Activated naive CD8-positive, alpha-beta T cell treated with anti-CD3 and anti-CD28 coated beads, Interleukin-2, amount 10 ng/mL, durations not matched to agents 7 days and 5 days (primary cell): ENCODE measurements around the gene ZBTB1. TPM values are rescaled to one million over a fixed set of nuclear protein-coding genes. Genes with fewer than 3 reads are reported as not detected.

Experiments used
- ATAC-seq: fragments of 150-1000 bp; cut with Tn5 transposase; one replicate; pipeline ENCODE4 v1.10.0; 2021; ENCODE audit warnings: low read depth, moderate library complexity
- POLR2A ChIA-PET: fragments of 350-600 bp; sonication (Branson Sonifier 250); formaldehyde crosslinking; loops from one replicate; lab custom pipeline; 2021; ENCODE audit warnings: antibody characterized with exemption; lab: Charles Lee
- DNase-seq: peaks from one replicate; pipeline ENCODE4 v3.0.0; 2021
- H3K27ac Mint-ChIP-seq: one replicate; pipeline ENCODE4 v1.8.0; 2022; ENCODE audit warnings: mild to moderate bottlenecking, mixed read lengths
- H3K27me3 Mint-ChIP-seq: one replicate; pipeline ENCODE4 v1.8.0; 2022; ENCODE audit warnings: mild to moderate bottlenecking, moderate library complexity, mixed read lengths
- H3K36me3 Mint-ChIP-seq: one replicate; pipeline ENCODE4 v1.8.0; 2021; ENCODE audit warnings: mild to moderate bottlenecking, mixed read lengths
- H3K4me1 Mint-ChIP-seq: one replicate; pipeline ENCODE4 v1.8.0; 2021; ENCODE audit warnings: mixed read lengths
- H3K4me3 Mint-ChIP-seq: one replicate; pipeline ENCODE4 v1.8.0; 2022; ENCODE audit warnings: mild to moderate bottlenecking, moderate library complexity, mixed read lengths
- H3K9me3 Mint-ChIP-seq: one replicate; pipeline ENCODE4 v1.8.0; 2021; ENCODE audit warnings: mixed read lengths
- total RNA-seq, 2 experiments: library from RNA; stranded (reverse); gene quantifications; one replicate each; pipeline ENCODE4 v1.2.3, GENCODE V29; 2021

The ZBTB1 gene
- total RNA-seq, 2 experiments from 2014 or later, result 84.1 to 86.7 TPM

GRCh38 chr14:64474698-64475097 is 29.9 kb upstream of the ZBTB1 start:
- DNase-seq (no peak), ATAC-seq (no peak)
- POLR2A ChIA-PET, result interaction anchor here (0.7 kb wide), 2 partner anchors 9 to 248 kb away, joined by 3 to 5 read pairs; partner anchors contain the start of gene AKAP5
- Mint-ChIP-seq H3K4me1 (peaks cover 2% of the 10 kb centered on the region), H3K36me3 (peaks cover 3% of the 10 kb centered on the region), H3K4me3 (no peak overlapping the region), H3K27ac (no peak overlapping the region), H3K27me3 (no peaks in the 10 kb centered on the region), H3K9me3 (no peaks in the 10 kb centered on the region)

GRCh38 chr14:64475585-64476273 is 28.8 kb upstream of the ZBTB1 start:
- ATAC-seq, result no peak
- Mint-ChIP-seq H3K36me3 (peaks cover 4% of the 10 kb centered on the region), H3K4me3 (no peak overlapping the region), H3K27me3 (no peaks in the 10 kb centered on the region), H3K4me1 (peaks cover 2% of the 10 kb centered on the region), H3K9me3 (no peaks in the 10 kb centered on the region), H3K27ac (no peak overlapping the region)
- POLR2A ChIA-PET, result interaction anchor here (0.7 kb wide), 1 partner anchor 10 kb away, joined by 3 read pairs; the partner anchor contains the start of gene AKAP5
- no peak for DNase-seq

DNA sequence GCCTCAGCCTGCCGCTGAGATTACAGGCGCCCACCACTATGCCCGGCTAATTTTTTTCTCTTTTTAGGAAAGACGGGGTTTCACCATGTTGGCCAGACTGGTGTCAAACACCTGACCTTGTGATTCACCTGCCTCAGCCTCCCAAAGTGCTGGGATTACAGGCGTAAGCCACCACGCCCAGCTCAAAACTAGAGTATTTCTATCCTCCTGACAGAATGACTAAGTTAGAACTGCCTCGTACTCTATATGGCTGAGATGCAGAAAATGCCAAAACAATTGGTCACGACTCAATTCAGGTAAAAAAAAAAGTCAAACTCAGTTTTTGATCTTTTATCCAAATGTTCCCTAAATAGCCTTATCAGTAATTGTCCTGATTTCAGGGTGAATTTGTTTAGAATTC is 28.1 kb upstream of the ZBTB1 start:
- Mint-ChIP-seq H3K36me3 (peaks cover 4% of the 10 kb centered on the region), H3K27ac (no peak overlapping the region), H3K27me3 (no peaks in the 10 kb centered on the region), H3K4me3 (no peak overlapping the region), H3K9me3 (no peaks in the 10 kb centered on the region), H3K4me1 (peaks cover 2% of the 10 kb centered on the region)
- DNase-seq (no peak), ATAC-seq (no peak)
- POLR2A ChIA-PET, result no interaction called here

GRCh38 chr14:64478634-64479250 is 25.8 kb upstream of the ZBTB1 start:
- DNase-seq (no peak), ATAC-seq (no peak)
- POLR2A ChIA-PET, result interaction anchor here (1.2 kb wide), 1 partner anchor 135 kb away, joined by 4 read pairs; no protein-coding TSS in a partner anchor
- Mint-ChIP-seq H3K27me3 (no peaks in the 10 kb centered on the region), H3K36me3 (peaks cover 4% of the 10 kb centered on the region), H3K27ac (no peak overlapping the region), H3K4me3 (no peak overlapping the region), H3K4me1 (peaks cover 2% of the 10 kb centered on the region), H3K9me3 (no peaks in the 10 kb centered on the region)

DNA sequence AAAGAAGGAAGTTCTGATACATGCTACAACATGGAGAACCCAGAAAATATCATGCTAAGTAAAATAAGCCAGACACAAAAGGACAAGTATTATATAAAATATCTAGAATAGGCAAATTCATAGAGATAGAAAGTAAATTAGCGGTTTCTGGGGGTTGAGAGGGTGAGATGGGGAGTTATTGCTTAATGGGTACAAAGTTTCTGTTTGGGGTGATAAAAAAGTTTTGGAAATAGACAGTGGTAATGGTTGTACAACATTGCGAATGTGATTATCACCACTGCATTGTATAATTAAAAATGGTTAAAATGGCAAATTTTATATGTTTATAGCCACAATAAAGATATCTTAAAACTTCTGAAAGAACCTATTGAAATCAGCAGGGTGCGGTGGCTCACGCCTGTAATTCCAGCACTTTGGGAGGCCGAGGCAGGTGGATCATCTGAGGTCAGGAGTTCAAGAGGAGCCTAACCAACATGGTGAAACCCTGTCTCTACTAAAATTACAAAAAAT is 15.9 kb upstream of the ZBTB1 start:
- Mint-ChIP-seq H3K36me3 (peaks cover 33% of the 10 kb centered on the region), H3K27ac (no peak overlapping the region), H3K9me3 (no peaks in the 10 kb centered on the region), H3K4me3 (no peak overlapping the region), H3K27me3 (no peaks in the 10 kb centered on the region), H3K4me1 (peaks cover 19% of the 10 kb centered on the region)
- no peak for ATAC-seq
- POLR2A ChIA-PET, result interaction anchor here (0.6 to 1.0 kb wide), 2 partner anchors 12 to 23 kb away, joined by 3 to 4 read pairs; no protein-coding TSS in a partner anchor
- no peak for DNase-seq

DNA sequence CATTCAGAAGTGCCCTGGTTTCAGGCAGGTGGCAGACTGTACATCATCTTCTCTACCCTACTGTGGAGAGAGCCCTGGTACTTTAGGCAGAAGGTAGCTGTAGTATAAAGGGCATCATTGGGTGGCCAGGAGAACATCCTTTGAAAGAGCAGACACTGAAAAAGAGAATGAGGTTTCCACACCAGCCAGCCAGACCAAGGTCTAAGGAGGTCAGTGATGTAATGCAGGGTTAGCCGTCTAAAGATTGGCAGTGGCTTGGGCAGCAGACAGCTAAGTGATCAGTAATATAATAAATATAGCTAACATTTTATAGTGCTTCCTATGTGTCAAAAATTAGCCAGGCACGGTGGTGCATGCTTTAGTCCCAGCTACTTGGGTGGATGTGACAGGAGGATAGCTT is 12.9 kb upstream of the ZBTB1 start:
- POLR2A ChIA-PET, result no interaction called here
- Mint-ChIP-seq H3K9me3 (no peaks in the 10 kb centered on the region), H3K36me3 (peaks cover 32% of the 10 kb centered on the region), H3K27me3 (no peaks in the 10 kb centered on the region), H3K4me3 (no peak overlapping the region), H3K4me1 (peaks cover 25% of the 10 kb centered on the region), H3K27ac (peak overlapping the region; percentile 40)
- ATAC-seq (no peak), DNase-seq (no peak)

DNA sequence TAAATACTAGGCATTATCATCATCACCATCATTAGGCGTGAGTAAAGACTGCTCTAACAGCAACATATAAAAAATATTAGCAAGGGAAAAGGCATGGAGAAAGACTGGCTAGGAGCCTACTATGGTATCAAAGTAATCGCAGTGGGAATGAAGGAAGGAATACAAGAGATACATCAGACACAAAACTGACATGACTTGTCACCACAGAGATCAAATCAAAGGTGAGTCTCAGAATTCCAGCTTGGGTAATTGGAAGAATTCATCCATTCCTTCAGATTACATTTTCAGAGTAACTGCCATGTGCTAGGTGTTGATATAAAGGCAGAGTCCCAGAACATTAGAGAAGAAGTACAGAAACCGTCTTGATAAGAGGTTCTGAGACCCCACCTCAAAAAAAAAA is 11.1 kb upstream of the ZBTB1 start:
- Mint-ChIP-seq H3K27me3 (no peaks in the 10 kb centered on the region), H3K9me3 (no peaks in the 10 kb centered on the region), H3K4me3 (no peak overlapping the region), H3K27ac (no peak overlapping the region), H3K4me1 (peaks cover 33% of the 10 kb centered on the region), H3K36me3 (peaks cover 32% of the 10 kb centered on the region)
- ATAC-seq (no peak), DNase-seq (no peak)
- POLR2A ChIA-PET, result no interaction called here

GRCh38 chr14:64495252-64495651 is 9.3 kb upstream of the ZBTB1 start:
- peaks cover 33% of the 10 kb centered on the region for H3K36me3 Mint-ChIP-seq
- ATAC-seq (no peak), DNase-seq (no peak)
- H3K9me3 Mint-ChIP-seq, result no peaks in the 10 kb centered on the region
- peaks cover 41% of the 10 kb centered on the region for H3K4me1 Mint-ChIP-seq
- no peak overlapping the region for H3K4me3 Mint-ChIP-seq
- POLR2A ChIA-PET, result interaction anchor here (1.8 kb wide), 1 partner anchor 108 kb away, joined by 8 read pairs; the partner anchor contains the start of gene MTHFD1
- no peak overlapping the region for H3K27ac Mint-ChIP-seq
- no peaks in the 10 kb centered on the region for H3K27me3 Mint-ChIP-seq

GRCh38 chr14:64496764-64497163 is 7.8 kb upstream of the ZBTB1 start:
- no peak for DNase-seq
- peaks cover 37% of the 10 kb centered on the region for H3K4me1 Mint-ChIP-seq
- H3K27ac Mint-ChIP-seq, result no peak overlapping the region
- H3K27me3 Mint-ChIP-seq, result no peaks in the 10 kb centered on the region
- ATAC-seq, result no peak
- POLR2A ChIA-PET, result interaction anchor here (1.5 to 1.8 kb wide), 2 partner anchors 8 to 109 kb away, joined by 5 to 8 read pairs; partner anchors contain the start of genes MTHFD1 and ZBTB1
- H3K4me3 Mint-ChIP-seq, result no peak overlapping the region
- H3K36me3 Mint-ChIP-seq, result peaks cover 24% of the 10 kb centered on the region
- H3K9me3 Mint-ChIP-seq, result no peaks in the 10 kb centered on the region

DNA sequence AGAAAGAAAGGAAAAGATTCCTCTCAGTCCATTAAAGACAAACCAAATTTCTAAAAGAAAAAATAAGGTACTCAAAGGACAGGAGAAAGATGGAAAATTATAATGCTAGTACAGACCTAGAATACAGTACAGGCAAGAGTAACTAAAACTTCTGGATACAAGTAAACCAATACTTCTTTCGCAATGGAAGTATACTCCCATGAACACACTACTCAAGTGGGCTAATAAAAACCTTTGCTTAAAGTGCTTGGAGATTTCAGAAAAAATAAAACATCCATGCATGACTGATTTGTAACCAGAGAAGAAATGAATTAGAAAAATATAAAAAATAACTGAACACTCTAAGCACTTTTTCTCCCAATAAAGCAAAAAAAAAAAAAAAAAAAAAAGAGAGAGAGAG is 4.5 kb upstream of the ZBTB1 start:
- H3K27me3 Mint-ChIP-seq, result no peaks in the 10 kb centered on the region
- POLR2A ChIA-PET, result interaction anchor here (5.9 kb wide), 1 partner anchor 112 kb away, joined by 46 read pairs; the partner anchor contains the start of gene MTHFD1
- H3K4me3 Mint-ChIP-seq, result peak overlapping the region; percentile 95
- peak overlapping the region; percentile 84 for H3K27ac Mint-ChIP-seq
- H3K4me1 Mint-ChIP-seq, result peaks cover 31% of the 10 kb centered on the region
- no peak for DNase-seq
- peaks cover 20% of the 10 kb centered on the region for H3K36me3 Mint-ChIP-seq
- no peaks in the 10 kb centered on the region for H3K9me3 Mint-ChIP-seq
- no peak for ATAC-seq

DNA sequence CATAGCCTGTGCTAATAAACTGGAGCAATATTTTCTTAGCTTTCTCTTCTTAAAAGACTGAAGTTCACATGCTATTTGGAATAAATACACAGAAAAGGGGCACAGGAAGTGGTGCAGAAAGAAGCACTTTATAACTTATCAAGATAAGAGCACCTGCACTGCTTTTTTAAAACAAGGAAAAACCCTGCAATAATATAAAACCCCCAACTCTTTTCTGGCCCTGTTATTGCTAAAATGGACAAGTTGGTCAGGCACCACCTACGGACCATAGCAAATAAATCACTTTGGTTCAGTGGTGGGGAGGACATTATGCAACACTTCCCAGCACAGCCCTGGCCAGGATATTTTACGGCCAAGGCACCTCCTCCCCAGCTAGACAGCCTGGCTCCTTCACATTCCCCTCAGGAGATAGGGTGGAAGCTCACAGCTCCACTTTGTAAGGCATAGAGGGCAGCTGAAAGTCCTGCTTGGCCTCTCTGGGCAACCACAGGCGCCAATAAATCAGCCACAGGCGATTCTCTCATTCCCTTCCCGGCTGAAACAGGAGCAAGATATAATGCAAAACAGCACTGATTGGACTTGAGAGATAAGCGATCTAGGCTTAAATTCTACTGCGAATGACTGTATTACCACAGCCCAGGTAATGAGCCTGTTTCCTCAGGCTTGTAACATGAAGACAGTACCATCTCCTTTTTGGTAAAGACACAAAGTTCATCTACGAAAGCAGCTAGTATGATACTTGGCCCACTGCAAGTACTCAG is 3.0 kb upstream of the ZBTB1 start:
- DNase-seq (peak; percentile 33), ATAC-seq (no peak)
- Mint-ChIP-seq H3K27me3 (no peaks in the 10 kb centered on the region), H3K4me1 (peaks cover 34% of the 10 kb centered on the region), H3K36me3 (peaks cover 27% of the 10 kb centered on the region), H3K9me3 (no peaks in the 10 kb centered on the region), H3K27ac (peak overlapping the region; percentile 98), H3K4me3 (peak overlapping the region; percentile 95)
- POLR2A ChIA-PET, result interaction anchor here (0.9 to 5.9 kb wide), 6 partner anchors 9 to 114 kb away, joined by 3 to 46 read pairs (median 9); partner anchors contain the start of genes AKAP5, HSPA2 and MTHFD1

DNA sequence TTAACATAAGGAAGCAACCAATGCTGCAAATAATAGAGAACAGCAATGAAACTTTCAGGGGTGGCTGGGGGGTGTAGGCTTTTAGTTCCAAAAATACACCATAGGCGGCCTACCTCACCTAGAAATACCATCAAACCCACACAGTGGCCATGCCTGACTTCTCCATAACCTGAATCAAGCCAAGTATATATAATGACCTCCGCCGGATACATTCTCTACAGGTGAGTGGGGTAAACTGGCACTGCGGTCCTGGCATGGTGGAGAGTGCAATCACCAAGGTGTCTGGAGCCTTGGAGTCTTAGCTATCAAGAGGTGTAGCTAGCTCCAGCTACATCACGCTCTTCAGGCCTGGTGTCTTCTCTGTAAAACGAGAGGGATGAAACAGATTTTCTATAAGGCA is 2.1 kb upstream of the ZBTB1 start:
- ATAC-seq, result no peak
- DNase-seq, result peak; percentile 42
- POLR2A ChIA-PET, result interaction anchor here (0.9 to 5.9 kb wide), 6 partner anchors 8 to 860 kb away, joined by 3 to 46 read pairs (median 9); partner anchors contain the start of genes HSPA2, MTHFD1 and WDR89
- no peaks in the 10 kb centered on the region for H3K27me3 Mint-ChIP-seq
- H3K4me3 Mint-ChIP-seq, result peak overlapping the region; percentile 95
- peaks cover 24% of the 10 kb centered on the region for H3K36me3 Mint-ChIP-seq
- H3K27ac Mint-ChIP-seq, result peak overlapping the region; percentile 98
- peaks cover 33% of the 10 kb centered on the region for H3K4me1 Mint-ChIP-seq
- no peaks in the 10 kb centered on the region for H3K9me3 Mint-ChIP-seq
